HL-60 (cell line): ENCODE data around the gene KRTAP5-3.

Experiments
- CTCF ChIP-seq: IDR thresholded peaks from one replicate; pipeline ENCODE4 v1.5.1; 2011; ENCODE audit warnings: low read length, control low read depth, inconsistent platforms; ENCODE audit not compliant: insufficient read depth
- GABPA ChIP-seq: IDR thresholded peaks from 2 replicates; pipeline ENCODE4 v1.6.1; 2012; ENCODE audit warnings: low read depth
- POLR2AphosphoS5 ChIP-seq: IDR thresholded peaks from 2 replicates; pipeline ENCODE4 v1.6.1; 2012; ENCODE audit warnings: low read depth
- REST ChIP-seq: IDR thresholded peaks from 2 replicates; pipeline ENCODE4 v1.6.1; 2012; ENCODE audit warnings: low read depth; ENCODE audit not compliant: insufficient replicate concordance

GRCh38 chr11:1561955-1562354, 46.3 kb downstream of the KRTAP5-3 start:
- TF ChIP-seq CTCF (no peak), POLR2AphosphoS5 (no peak), GABPA (no peak), REST (no peak)
